Measurements from ENCODE around the gene KCNF1.

- TF ChIP-seq CTCF (conservative IDR thresholded peaks at IDR 0.05; ENCODE audit: low read length), result no peak
- TF ChIP-seq EZH2phosphoT487 (IDR thresholded peaks at IDR 0.05; ENCODE audit: borderline replicate concordance, low read depth, low read length), result no peak
These were observed 27.3 kb downstream of the KCNF1 start for GRCh38 chr2:10939058-10939457.

All from OCI-LY7 (cell line).